Ishikawa (cell line): Measurements from ENCODE around the gene SLC30A10.

Source experiments
- CEBPB ChIP-seq: IDR thresholded peaks from 2 replicates; pipeline ENCODE4 v1.6.1; 2012
- EGR1 ChIP-seq: IDR thresholded peaks from 2 replicates; pipeline ENCODE4 v1.6.1; 2012
- FOXM1 ChIP-seq: IDR thresholded peaks from 2 replicates; pipeline ENCODE4 v1.6.1; 2012; ENCODE audit warnings: low read depth, borderline replicate concordance
- MAX ChIP-seq: IDR thresholded peaks from 2 replicates; pipeline ENCODE4 v1.6.1; 2012
- NFIC ChIP-seq: IDR thresholded peaks from 2 replicates; pipeline ENCODE4 v1.6.1; 2012
- RAD21 ChIP-seq: IDR thresholded peaks from 2 replicates; pipeline ENCODE4 v1.6.1; 2012; ENCODE audit warnings: low read depth
- TCF12 ChIP-seq: IDR thresholded peaks from 2 replicates; pipeline ENCODE4 v1.6.1; 2012; ENCODE audit warnings: low read depth
- TEAD4 ChIP-seq: IDR thresholded peaks from 2 replicates; pipeline ENCODE4 v1.6.1; 2012
- USF1 ChIP-seq: IDR thresholded peaks from 2 replicates; pipeline ENCODE4 v1.6.1; 2012
- YY1 ChIP-seq: IDR thresholded peaks from 2 replicates; pipeline ENCODE4 v1.6.1; 2012; ENCODE audit warnings: low read depth
- ZBTB7A ChIP-seq: IDR thresholded peaks from 2 replicates; pipeline ENCODE4 v1.6.1; 2012; ENCODE audit warnings: low read depth

DNA sequence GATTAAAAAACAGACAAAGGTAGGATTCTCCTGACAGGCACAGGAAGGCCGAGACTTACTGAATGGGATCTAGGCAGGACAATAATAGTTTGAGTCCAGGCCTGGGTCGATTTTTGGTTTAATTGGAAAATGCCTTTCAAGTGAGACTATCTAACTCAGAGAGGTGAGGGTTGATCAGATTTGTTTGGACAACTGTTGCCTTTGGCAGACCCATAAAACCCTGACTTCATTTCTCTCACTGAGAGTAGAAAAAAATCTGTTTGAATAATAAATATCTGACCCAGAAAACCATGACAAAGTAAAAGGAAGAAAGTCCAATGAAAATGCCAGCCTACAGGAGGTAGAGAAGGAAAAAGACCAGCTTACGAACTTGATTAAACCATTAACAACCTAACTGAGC lies 12.3 kb upstream of the SLC30A10 start:
- TF ChIP-seq FOXM1 (no peak), ZBTB7A (no peak), TEAD4 (no peak), MAX (no peak), EGR1 (no peak), CEBPB (no peak), TCF12 (no peak), RAD21 (no peak), YY1 (no peak), USF1 (no peak), NFIC (no peak)
